Caco-2 (cell line): ENCODE data around the gene KIAA0232. TPM values are rescaled to one million over a fixed set of nuclear protein-coding genes. Genes with fewer than 3 reads are reported as not detected.

Experiments used
- BruUV-seq: library from RNA; stranded (reverse); fragments of 400-500 nt; replicated peaks from 2 replicates; lab custom pipeline; 2021; lab: Mats Ljungman, UMichigan
- CTCF ChIA-PET: fragments of 300-600 bp; sonication (Branson Sonifier 250); formaldehyde crosslinking; loops from one replicate; lab custom pipeline; 2022; ENCODE audit warnings: antibody characterized with exemption; lab: Charles Lee
- POLR2A ChIA-PET: fragments of 300-600 bp; sonication (Branson Sonifier 250); formaldehyde crosslinking; loops from one replicate; lab custom pipeline; 2022; ENCODE audit warnings: antibody characterized with exemption; lab: Charles Lee
- DNase-seq, 2 experiments: peaks; one replicate each; pipeline versions ENCODE4 v3.0.0 to v3.0.0-alpha.2; 2020 to 2022
- H3K27me3 ChIP-seq: replicated peaks from 2 replicates; pipeline ENCODE4 v1.6.0; 2011; ENCODE audit warnings: low read length; ENCODE audit not compliant: control insufficient read depth, insufficient read depth
- H3K36me3 ChIP-seq: 2 replicates; pipeline ENCODE4 v1.5.1; 2011; ENCODE audit warnings: low read length; ENCODE audit not compliant: control insufficient read depth, insufficient read depth
- H3K4me1 ChIP-seq: fragments of 250-450 bp; sonication (Bioruptor Pico); 2 replicates; pipeline ENCODE4 v1.5.1; 2020; ENCODE audit warnings: mild to moderate bottlenecking
- H3K4me3 ChIP-seq: 2 replicates; pipeline ENCODE4 v1.5.1; 2011; ENCODE audit warnings: low read depth, mild to moderate bottlenecking, control low read depth, low read length
- H3K9me3 ChIP-seq: fragments of 250-450 bp; sonication (Bioruptor Pico); 2 replicates; pipeline ENCODE4 v1.5.1; 2020; ENCODE audit warnings: mild to moderate bottlenecking, moderate library complexity
- H3K27ac Mint-ChIP-seq: one replicate; pipeline ENCODE4 v1.8.0; 2022; ENCODE audit warnings: mixed read lengths; ENCODE audit not compliant: unreplicated experiment
- H3K27me3 Mint-ChIP-seq: one replicate; pipeline ENCODE4 v1.8.0; 2022; ENCODE audit warnings: mixed read lengths; ENCODE audit not compliant: insufficient read depth, unreplicated experiment
- H3K36me3 Mint-ChIP-seq: one replicate; pipeline ENCODE4 v1.8.0; 2022; ENCODE audit warnings: mild to moderate bottlenecking, mixed read lengths; ENCODE audit not compliant: insufficient read depth, unreplicated experiment
- H3K4me1 Mint-ChIP-seq: one replicate; pipeline ENCODE4 v1.8.0; 2022; ENCODE audit warnings: low read depth, mixed read lengths; ENCODE audit not compliant: unreplicated experiment
- H3K4me3 Mint-ChIP-seq: one replicate; pipeline ENCODE4 v1.8.0; 2022; ENCODE audit warnings: mild to moderate bottlenecking, moderate library complexity, mixed read lengths; ENCODE audit not compliant: unreplicated experiment
- H3K9me3 Mint-ChIP-seq: one replicate; pipeline ENCODE4 v1.8.0; 2022; ENCODE audit warnings: mixed read lengths; ENCODE audit not compliant: unreplicated experiment
- CTCF ChIP-seq, 2 experiments: fragments of 200-600 bp in 1 of 2; IDR thresholded peaks; 1 replicate in 1 of 2; 2 replicates in 1 of 2; pipeline versions ENCODE4 v1.5.1 to v1.8.0; 2011 to 2022; ENCODE audit warnings: antibody characterized with exemption in 1 of 2, control low read depth in 1 of 2, inconsistent platforms in 1 of 2, low read depth in 1 of 2, low read length in 1 of 2, mild to moderate bottlenecking in 1 of 2, moderate library complexity in 1 of 2; ENCODE audit not compliant: insufficient read depth in 1 of 2, severe bottlenecking in 1 of 2, unreplicated experiment in 1 of 2
- intact Hi-C: fragments of 100-400 bp; cut with micrococcal nuclease; formaldehyde crosslinking; loops from one replicate; pipeline ENCODE4 v1.10.0; 2022; ENCODE audit not compliant: unreplicated experiment
- total RNA-seq: library from RNA; stranded (reverse); gene quantifications from 2 replicates; pipeline ENCODE4 v1.2.3, GENCODE V29; 2022

The KIAA0232 gene
- total RNA-seq, 1 experiment from 2014 or later, result 19.7 TPM

- Histone ChIP-seq H3K36me3 (peaks cover 2% of the 10 kb centered on the region), H3K9me3 (no peaks in the 10 kb centered on the region), H3K4me3 (no peak overlapping the region), H3K4me1 (no peaks in the 10 kb centered on the region), H3K27me3 (no peaks in the 10 kb centered on the region)
- no TSS peak for BruUV-seq
- H3K4me3 Mint-ChIP-seq, result no peak overlapping the region
- ChIA-PET POLR2A (no interaction called here), CTCF (no interaction called here)
- no peak for DNase-seq
- no peaks in the 10 kb centered on the region for H3K27me3 Mint-ChIP-seq
- intact Hi-C loops, result no loop called here
- no peaks in the 10 kb centered on the region for H3K4me1 Mint-ChIP-seq
- peaks cover 64% of the 10 kb centered on the region for H3K36me3 Mint-ChIP-seq
- H3K27ac Mint-ChIP-seq, result no peak overlapping the region
- no peak for TF ChIP-seq CTCF (IDR thresholded peaks at IDR 0.05; ENCODE audit: insufficient read depth in 1 of 2, low read depth in 1 of 2, low read length in 1 of 2, severe bottlenecking in 1 of 2, unreplicated experiment in 1 of 2)
- H3K9me3 Mint-ChIP-seq, result no peaks in the 10 kb centered on the region
These were observed 96.0 kb downstream of the KIAA0232 start for GRCh38 chr4:6878451-6879059.

- DNase-seq, result no peak
- no peak overlapping the region for H3K4me3 Mint-ChIP-seq
- BruUV-seq, result no TSS peak
- no peak for TF ChIP-seq CTCF (IDR thresholded peaks at IDR 0.05; ENCODE audit: insufficient read depth in 1 of 2, low read depth in 1 of 2, low read length in 1 of 2, severe bottlenecking in 1 of 2, unreplicated experiment in 1 of 2)
- Histone ChIP-seq H3K4me1 (no peaks in the 10 kb centered on the region), H3K36me3 (no peaks in the 10 kb centered on the region; the same call in 1 of the 2 replicates), H3K9me3 (no peaks in the 10 kb centered on the region), H3K27me3 (no peaks in the 10 kb centered on the region), H3K4me3 (no peak overlapping the region)
- H3K27me3 Mint-ChIP-seq, result no peaks in the 10 kb centered on the region
- intact Hi-C loops, result no loop called here
- peaks cover 53% of the 10 kb centered on the region for H3K36me3 Mint-ChIP-seq
- ChIA-PET POLR2A (no interaction called here), CTCF (no interaction called here)
- no peak overlapping the region for H3K27ac Mint-ChIP-seq
- H3K9me3 Mint-ChIP-seq, result no peaks in the 10 kb centered on the region
- H3K4me1 Mint-ChIP-seq, result no peaks in the 10 kb centered on the region
These were observed 98.2 kb downstream of the KIAA0232 start for GRCh38 chr4:6880691-6881090.

- H3K4me1 Mint-ChIP-seq, result no peaks in the 10 kb centered on the region
- peaks cover 53% of the 10 kb centered on the region for H3K36me3 Mint-ChIP-seq
- H3K9me3 Mint-ChIP-seq, result no peaks in the 10 kb centered on the region
- no peak for TF ChIP-seq CTCF (IDR thresholded peaks at IDR 0.05; ENCODE audit: insufficient read depth in 1 of 2, low read depth in 1 of 2, low read length in 1 of 2, severe bottlenecking in 1 of 2, unreplicated experiment in 1 of 2)
- H3K36me3 ChIP-seq, result no peaks in the 10 kb centered on the region; the same call in 1 of the 2 replicates
- H3K4me3 Mint-ChIP-seq, result no peak overlapping the region
- H3K27ac Mint-ChIP-seq, result no peak overlapping the region
- no peaks in the 10 kb centered on the region for H3K4me1 ChIP-seq
- no peak overlapping the region for H3K4me3 ChIP-seq
- DNase-seq, result no peak
- H3K9me3 ChIP-seq, result no peaks in the 10 kb centered on the region
- CTCF ChIA-PET, result interaction anchor here (0.8 to 2.1 kb wide), 2 partner anchors 8 to 11 kb away, joined by 3 to 7 read pairs; no protein-coding TSS in a partner anchor
- BruUV-seq, result no TSS peak
- H3K27me3 ChIP-seq, result no peaks in the 10 kb centered on the region
- POLR2A ChIA-PET, result no interaction called here
- intact Hi-C loops, result no loop called here
- no peaks in the 10 kb centered on the region for H3K27me3 Mint-ChIP-seq
These were observed 99.4 kb downstream of the KIAA0232 start for GRCh38 chr4:6881908-6882307.
